HepG2 (cell line): ENCODE results near the gene LMF2. TPM values are rescaled to one million over a fixed set of nuclear protein-coding genes. Genes with fewer than 3 reads are reported as not detected.

Experiments used
- AHDC1 ChIP-seq: sonication (generic); formaldehyde crosslinking; IDR thresholded peaks from 2 replicates; pipeline ENCODE4 v1.5.1; 2020; ENCODE audit warnings: mild to moderate bottlenecking, missing genetic modification reagents, borderline replicate concordance
- CCDC6 ChIP-seq: sonication (generic); formaldehyde crosslinking; IDR thresholded peaks from 2 replicates; pipeline ENCODE4 v1.8.1; 2022; ENCODE audit warnings: mild to moderate bottlenecking, missing genetic modification reagents, moderate library complexity
- DZIP1 ChIP-seq: sonication (generic); formaldehyde crosslinking; IDR thresholded peaks from 2 replicates; pipeline ENCODE4 v1.5.0; 2020; ENCODE audit warnings: mild to moderate bottlenecking, missing genetic modification reagents
- GABPB1 ChIP-seq: IDR thresholded peaks from 2 replicates; pipeline ENCODE4 v1.6.1; 2016; ENCODE audit warnings: mild to moderate bottlenecking, missing genetic modification reagents, moderate library complexity, missing compliant biosample characterization
- KLF16 ChIP-seq, 2 experiments: sonication (generic) in 1 of 2; formaldehyde crosslinking in 1 of 2; IDR thresholded peaks; 2 replicates each; pipeline versions ENCODE4 v1.6.1 to v1.8.0; 2016 to 2023; ENCODE audit warnings: missing genetic modification reagents in 2 of 2, missing compliant biosample characterization in 1 of 2
- REXO4 ChIP-seq: sonication (generic); formaldehyde crosslinking; IDR thresholded peaks from 2 replicates; pipeline ENCODE4 v1.8.0; 2022; ENCODE audit warnings: missing genetic modification reagents, mild to moderate bottlenecking, borderline replicate concordance
- SMAD3 ChIP-seq: sonication (generic); formaldehyde crosslinking; IDR thresholded peaks from 2 replicates; pipeline ENCODE4 v1.4.0; 2020; ENCODE audit warnings: missing genetic modification reagents
- TFAP4 ChIP-seq: sonication (generic); IDR thresholded peaks from 2 replicates; pipeline ENCODE4 v1.6.1; 2016; ENCODE audit warnings: low read depth, borderline replicate concordance
- ZNF224 ChIP-seq: sonication (generic); formaldehyde crosslinking; IDR thresholded peaks from 2 replicates; pipeline ENCODE4 v1.5.0; 2020; ENCODE audit warnings: mild to moderate bottlenecking, missing genetic modification reagents
- ZNF569 ChIP-seq: sonication (generic); formaldehyde crosslinking; IDR thresholded peaks from 2 replicates; pipeline ENCODE4 v1.5.0; 2020; ENCODE audit warnings: mild to moderate bottlenecking, missing genetic modification reagents, moderate library complexity, borderline replicate concordance
- ZNF724P ChIP-seq: sonication (generic); formaldehyde crosslinking; IDR thresholded peaks from 2 replicates; pipeline ENCODE4 v1.8.0; 2022; ENCODE audit warnings: missing genetic modification reagents, borderline replicate concordance
- ZZZ3 ChIP-seq: sonication (generic); formaldehyde crosslinking; IDR thresholded peaks from 2 replicates; pipeline ENCODE4 v1.4.0; 2020; ENCODE audit warnings: missing genetic modification reagents, mild to moderate bottlenecking, borderline replicate concordance
- polyA plus RNA-seq, 8 experiments: library from polyadenylated mRNA; depleted of rRNA in 3 of 8; stranded (reverse) in 7 of 8; unstranded in 1 of 8; fragments of >200 nt; fragmentation: Illumina TruSeq in 4 of 8; extraction: Trizol in 4 of 8; gene quantifications; 2 replicates each; pipeline versions ENCODE4 v1.2.1 to v1.2.3, GENCODE V29; 2011 to 2016; ENCODE audit warnings: low read depth in 4 of 8, missing spikeins in 1 of 8, mixed read lengths in 1 of 8; ENCODE audit not compliant: insufficient read depth in 1 of 8
- total RNA-seq, 5 experiments: library from RNA; depleted of rRNA; stranded (reverse); fragments of >200 nt; fragmentation: Illumina TruSeq; extraction: Trizol; gene quantifications; 2 replicates each; pipeline ENCODE4 v1.2.3, GENCODE V29; 2016; ENCODE audit warnings: low read depth in 1 of 5
- TF ChIP-seq, protein P1 (sequence below): sonication (generic); formaldehyde crosslinking; IDR thresholded peaks from 2 replicates; pipeline ENCODE4 v1.4.0; 2020; ENCODE audit warnings: mild to moderate bottlenecking, missing genetic modification reagents
- TF ChIP-seq, protein P2 (sequence below): sonication (generic); formaldehyde crosslinking; IDR thresholded peaks from 2 replicates; pipeline ENCODE4 v1.4.0; 2020; ENCODE audit warnings: missing genetic modification reagents; ENCODE audit errors: not compliant biosample characterization

LMF2 gene
- total and polyA plus RNA-seq, 2 of the 13 experiments (the other 11 are each of a cell fraction or from before 2014, with no cell fraction given), result 23.3 to 30.6 TPM

DNA sequence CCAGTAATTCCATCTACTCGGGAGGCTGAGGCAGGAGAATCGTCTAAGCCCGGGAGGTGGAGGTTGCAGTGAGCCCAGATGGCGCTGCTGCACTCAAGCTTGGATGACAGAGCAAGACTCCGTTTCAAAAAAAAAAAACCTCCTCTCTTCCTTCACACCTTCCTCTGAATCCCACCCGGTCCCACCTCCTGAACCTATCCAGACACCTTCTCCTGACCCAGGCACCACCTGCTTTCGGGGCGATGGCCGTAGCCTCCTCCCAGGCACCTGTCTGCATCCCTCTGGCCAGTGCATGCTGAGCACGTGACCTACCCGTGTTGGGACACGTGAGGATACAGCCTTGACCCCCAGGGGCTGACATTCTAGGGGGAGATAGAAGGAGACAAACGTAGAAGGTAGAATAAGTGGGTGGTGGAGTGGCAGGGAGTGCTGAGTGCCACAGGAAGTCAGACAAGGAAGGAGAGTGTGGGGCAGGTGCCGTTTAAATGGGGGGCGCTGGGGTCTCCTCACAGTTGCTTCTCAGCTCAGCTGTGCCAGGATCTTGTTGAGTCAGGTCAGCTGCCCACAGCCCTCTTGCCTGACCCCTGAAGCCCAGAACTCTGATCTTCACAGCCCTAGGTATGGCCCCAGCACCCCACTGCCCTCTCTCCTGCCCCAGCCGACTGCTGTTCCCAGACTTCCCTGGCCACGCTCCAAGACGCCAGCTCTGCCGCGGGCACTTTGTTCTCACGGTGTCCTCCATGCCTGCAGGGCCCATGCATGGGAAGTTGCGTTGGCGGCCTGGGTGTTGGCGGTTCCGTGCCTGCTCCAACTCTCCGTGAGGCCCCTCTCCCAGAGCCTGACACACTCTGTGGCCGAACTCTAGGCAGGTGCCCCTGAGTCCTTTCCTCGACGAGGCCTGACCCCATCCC is 22.0 kb downstream of the LMF2 start (continued):
- TF ChIP-seq, protein P1, sequence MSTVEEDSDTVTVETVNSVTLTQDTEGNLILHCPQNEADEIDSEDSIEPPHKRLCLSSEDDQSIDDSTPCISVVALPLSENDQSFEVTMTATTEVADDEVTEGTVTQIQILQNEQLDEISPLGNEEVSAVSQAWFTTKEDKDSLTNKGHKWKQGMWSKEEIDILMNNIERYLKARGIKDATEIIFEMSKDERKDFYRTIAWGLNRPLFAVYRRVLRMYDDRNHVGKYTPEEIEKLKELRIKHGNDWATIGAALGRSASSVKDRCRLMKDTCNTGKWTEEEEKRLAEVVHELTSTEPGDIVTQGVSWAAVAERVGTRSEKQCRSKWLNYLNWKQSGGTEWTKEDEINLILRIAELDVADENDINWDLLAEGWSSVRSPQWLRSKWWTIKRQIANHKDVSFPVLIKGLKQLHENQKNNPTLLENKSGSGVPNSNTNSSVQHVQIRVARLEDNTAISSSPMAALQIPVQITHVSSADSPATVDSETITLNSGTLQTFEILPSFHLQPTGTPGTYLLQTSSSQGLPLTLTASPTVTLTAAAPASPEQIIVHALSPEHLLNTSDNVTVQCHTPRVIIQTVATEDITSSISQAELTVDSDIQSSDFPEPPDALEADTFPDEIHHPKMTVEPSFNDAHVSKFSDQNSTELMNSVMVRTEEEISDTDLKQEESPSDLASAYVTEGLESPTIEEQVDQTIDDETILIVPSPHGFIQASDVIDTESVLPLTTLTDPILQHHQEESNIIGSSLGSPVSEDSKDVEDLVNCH, result no peak
- 0 out of 2 replicates have a peak, but pooled peaks have one; percentile 49 for TF ChIP-seq REXO4
- peak; percentile 57; the same call in 1 of the 2 replicates for TF ChIP-seq AHDC1
- TF ChIP-seq SMAD3 (CRISPR knock-in tag), result peak; percentile 39; the same call in 1 of the 2 replicates
- no peak; the same call in 1 of the 2 replicates for TF ChIP-seq ZNF724P
- TF ChIP-seq DZIP1 (CRISPR knock-in tag), result no peak
- TF ChIP-seq, protein P2, sequence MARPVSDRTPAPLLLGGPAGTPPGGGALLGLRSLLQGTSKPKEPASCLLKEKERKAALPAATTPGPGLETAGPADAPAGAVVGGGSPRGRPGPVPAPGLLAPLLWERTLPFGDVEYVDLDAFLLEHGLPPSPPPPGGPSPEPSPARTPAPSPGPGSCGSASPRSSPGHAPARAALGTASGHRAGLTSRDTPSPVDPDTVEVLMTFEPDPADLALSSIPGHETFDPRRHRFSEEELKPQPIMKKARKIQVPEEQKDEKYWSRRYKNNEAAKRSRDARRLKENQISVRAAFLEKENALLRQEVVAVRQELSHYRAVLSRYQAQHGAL (CRISPR knock-in tag), result no peak
- TF ChIP-seq KLF16 (CRISPR knock-in tag; IDR thresholded peaks at IDR 0.05), result peak in 1 of 2 experiments; percentile 82; a peak in 2 of 4 replicates
- no peak; the same call in 1 of the 2 replicates for TF ChIP-seq TFAP4
- no peak for TF ChIP-seq ZNF569 (CRISPR knock-in tag)
- TF ChIP-seq ZNF224 (CRISPR knock-in tag), result peak; percentile 76; the same call in 1 of the 2 replicates
- TF ChIP-seq ZZZ3, result no peak
- no peak; the same call in none of the 2 replicates for TF ChIP-seq CCDC6
- TF ChIP-seq GABPB1, result peak; percentile 36; the same call in 1 of the 2 replicates
